SU-DHL-6 (cell line): ENCODE results near the gene FCAR.
"Not testable (repeated sequence)": the region's sequence is repeated elsewhere in the genome, so short reads cannot be mapped to it uniquely, and the experiment has no call there.

ENCODE experiments used
- EZH2phosphoT487 ChIP-seq: fragments of 200-600 bp; sonication (generic), shearing (Covaris generic); conservative IDR thresholded peaks from 2 replicates; pipeline ENCODE4 v1.6.1; 2018; ENCODE audit warnings: mild to moderate bottlenecking, antibody characterized with exemption, low read length, moderate library complexity, mixed read lengths
- TF ChIP-seq, protein P1 (sequence below): fragments of 200-600 bp; sonication (generic); IDR thresholded peaks from one replicate; pipeline ENCODE4 v1.5.1; 2017; ENCODE audit warnings: antibody characterized with exemption, mild to moderate bottlenecking, low read length, moderate library complexity; ENCODE audit not compliant: insufficient read depth, poor library complexity, severe bottlenecking

DNA sequence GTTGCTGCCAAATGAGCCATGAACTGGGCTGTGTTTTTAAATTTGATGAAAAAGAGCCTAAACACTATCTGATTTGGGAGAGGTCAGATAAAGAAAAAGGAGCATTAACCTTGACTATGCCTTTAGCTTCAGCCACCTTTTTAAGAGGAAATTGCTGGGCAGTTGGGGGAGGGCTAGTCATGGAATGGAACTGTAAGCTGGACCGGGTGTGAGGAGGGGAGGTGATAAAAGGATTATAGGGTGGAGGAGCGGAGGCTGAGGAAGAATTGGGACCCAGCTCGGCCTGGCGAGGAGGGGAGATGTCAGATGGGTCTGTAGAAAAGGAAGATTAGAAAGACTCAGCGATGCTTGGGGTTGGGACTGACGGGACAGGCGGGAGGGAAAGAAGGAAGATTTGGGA is 24.6 kb downstream of the FCAR start:
- TF ChIP-seq, protein P1, sequence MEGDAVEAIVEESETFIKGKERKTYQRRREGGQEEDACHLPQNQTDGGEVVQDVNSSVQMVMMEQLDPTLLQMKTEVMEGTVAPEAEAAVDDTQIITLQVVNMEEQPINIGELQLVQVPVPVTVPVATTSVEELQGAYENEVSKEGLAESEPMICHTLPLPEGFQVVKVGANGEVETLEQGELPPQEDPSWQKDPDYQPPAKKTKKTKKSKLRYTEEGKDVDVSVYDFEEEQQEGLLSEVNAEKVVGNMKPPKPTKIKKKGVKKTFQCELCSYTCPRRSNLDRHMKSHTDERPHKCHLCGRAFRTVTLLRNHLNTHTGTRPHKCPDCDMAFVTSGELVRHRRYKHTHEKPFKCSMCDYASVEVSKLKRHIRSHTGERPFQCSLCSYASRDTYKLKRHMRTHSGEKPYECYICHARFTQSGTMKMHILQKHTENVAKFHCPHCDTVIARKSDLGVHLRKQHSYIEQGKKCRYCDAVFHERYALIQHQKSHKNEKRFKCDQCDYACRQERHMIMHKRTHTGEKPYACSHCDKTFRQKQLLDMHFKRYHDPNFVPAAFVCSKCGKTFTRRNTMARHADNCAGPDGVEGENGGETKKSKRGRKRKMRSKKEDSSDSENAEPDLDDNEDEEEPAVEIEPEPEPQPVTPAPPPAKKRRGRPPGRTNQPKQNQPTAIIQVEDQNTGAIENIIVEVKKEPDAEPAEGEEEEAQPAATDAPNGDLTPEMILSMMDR = not testable (repeated sequence)
- TF ChIP-seq EZH2phosphoT487 = not testable (repeated sequence)
